ENCODE data around the gene SGMS1. TPM values are rescaled to one million over a fixed set of nuclear protein-coding genes. Genes with fewer than 3 reads are reported as not detected.
"Not testable (repeated sequence)": the region's sequence is repeated elsewhere in the genome, so short reads cannot be mapped to it uniquely, and the experiment has no call there.

SGMS1 gene
- total RNA-seq, 2 experiments from 2014 or later = 11.6 TPM

DNA sequence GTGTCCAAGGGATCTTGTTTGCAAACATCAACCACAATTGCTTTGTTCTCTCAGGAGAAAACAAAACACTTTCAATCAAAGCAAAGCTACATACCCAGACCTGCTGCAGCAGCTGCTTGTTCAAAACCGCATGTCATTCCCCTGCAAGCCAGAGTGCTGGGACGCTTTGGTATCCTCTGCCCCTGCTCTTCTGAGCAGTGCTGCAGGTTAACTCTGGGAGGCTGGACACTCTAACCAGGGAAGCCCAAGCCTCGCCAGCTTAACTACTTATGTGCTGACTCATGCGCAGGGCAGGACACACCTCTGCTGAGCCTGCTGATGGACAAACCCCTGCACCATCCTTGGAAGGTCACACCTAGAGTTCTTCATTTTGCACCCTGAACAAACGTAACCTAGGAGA is 344.3 kb downstream of the SGMS1 start:
- ChIA-PET CTCF (no interaction called here), POLR2A (no interaction called here)

DNA sequence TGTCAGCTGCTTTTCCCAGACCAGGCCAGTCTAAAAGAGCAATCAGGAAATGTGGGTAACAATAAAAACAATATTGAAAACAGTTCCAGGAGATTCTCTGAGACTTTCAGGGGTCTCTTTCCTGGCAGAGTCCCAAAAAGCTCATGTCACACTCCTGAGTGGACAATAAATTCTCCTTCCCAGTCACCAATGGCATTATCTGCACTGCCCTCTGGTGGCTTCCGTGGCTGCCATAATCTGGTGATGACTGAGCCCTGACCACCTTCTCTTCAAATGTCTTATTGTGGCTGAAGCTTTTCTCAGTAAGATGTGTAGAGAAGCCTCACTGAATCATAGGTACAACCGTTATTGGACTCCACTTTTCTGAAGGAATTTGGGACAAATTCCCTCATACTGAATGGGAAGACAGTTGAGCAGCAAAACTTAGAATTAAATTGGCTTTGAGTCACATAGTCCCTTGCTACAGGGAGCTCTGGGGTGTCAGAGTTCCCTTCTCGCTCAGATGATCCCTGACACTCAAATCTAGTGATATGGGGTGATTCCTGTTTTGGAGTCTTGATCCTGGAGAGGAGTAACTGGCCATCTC is 348.0 kb downstream of the SGMS1 start:
- ChIA-PET CTCF (interaction anchor here (0.8 to 1.4 kb wide), 3 partner anchors 9 to 93 kb away, joined by 3 to 4 read pairs (median 3); no protein-coding TSS in a partner anchor), POLR2A (no interaction called here)

DNA sequence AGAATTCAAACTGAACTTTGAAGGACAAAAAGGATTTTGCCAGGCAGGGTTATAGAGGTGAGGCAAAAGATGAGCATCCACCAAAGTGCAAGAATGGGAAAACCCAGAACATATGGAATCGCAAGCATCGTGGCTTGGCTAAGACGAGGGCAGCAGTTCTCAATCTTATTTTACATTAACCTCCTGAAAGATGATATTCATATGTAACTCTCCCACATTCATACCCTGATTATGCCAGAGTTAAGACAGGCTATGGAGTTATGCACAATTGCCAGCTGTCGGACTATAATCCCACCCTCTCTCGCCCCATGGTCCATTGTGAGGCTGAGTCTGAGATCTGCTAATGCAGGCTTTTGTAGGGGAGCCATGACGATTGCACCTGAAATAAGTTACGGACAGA is 351.2 kb downstream of the SGMS1 start:
- ChIA-PET POLR2A (no interaction called here), CTCF (interaction anchor here (0.7 kb wide), 1 partner anchor 149 kb away, joined by 7 read pairs; no protein-coding TSS in a partner anchor)

DNA sequence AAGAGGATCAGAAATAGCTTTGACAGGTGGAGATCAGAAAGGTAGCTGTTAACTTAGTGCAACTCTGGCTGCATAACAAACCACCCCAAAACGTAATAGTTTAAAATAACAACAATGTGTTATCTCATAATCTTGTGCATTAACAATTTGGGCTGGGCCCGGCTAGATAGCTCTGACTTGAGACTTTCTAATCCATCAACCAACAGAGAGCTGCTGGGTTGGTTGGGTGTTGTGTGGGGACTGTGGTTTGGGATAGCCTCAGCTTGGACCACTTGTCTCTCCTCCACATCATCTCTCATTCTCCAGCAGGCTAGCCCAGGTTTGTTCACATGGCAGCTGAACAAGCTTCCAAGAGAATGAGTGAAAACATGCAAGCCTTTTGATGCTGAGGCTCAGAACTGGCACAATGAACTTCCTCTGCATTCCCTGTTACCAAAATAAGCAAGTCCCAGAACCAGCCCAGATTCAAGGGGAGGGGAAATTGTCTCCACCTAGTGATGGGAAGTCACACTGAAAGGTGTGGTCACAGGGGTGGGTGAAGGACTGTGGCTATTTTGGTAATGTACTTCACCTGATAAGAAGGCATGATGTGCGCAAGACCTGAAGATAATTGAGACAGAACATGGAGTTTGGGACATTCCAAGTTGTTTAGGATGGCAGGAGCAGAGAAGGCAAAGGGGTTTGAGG is 352.0 kb downstream of the SGMS1 start:
- POLR2A ChIA-PET = no interaction called here
- CTCF ChIA-PET = no interaction called here

DNA sequence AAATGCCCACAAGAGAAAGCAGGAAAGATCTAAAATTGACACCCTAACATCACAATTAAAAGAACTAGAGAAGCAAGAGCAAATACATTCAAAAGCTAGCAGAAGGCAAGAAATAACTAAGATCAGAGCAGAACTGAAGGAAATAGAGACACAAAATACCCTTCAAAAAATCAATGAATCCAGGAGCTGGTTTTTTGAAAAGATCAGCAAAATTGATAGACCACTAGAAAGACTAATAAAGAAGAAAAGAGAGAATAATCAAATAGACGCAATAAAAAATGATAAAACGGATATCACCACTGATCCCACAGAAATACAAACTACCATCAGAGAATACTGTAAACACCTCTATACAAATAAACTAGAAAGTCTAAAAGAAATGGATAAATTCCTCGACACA is 355.9 kb downstream of the SGMS1 start:
- POLR2A ChIA-PET, CTCF ChIA-PET: not testable (repeated sequence)

DNA sequence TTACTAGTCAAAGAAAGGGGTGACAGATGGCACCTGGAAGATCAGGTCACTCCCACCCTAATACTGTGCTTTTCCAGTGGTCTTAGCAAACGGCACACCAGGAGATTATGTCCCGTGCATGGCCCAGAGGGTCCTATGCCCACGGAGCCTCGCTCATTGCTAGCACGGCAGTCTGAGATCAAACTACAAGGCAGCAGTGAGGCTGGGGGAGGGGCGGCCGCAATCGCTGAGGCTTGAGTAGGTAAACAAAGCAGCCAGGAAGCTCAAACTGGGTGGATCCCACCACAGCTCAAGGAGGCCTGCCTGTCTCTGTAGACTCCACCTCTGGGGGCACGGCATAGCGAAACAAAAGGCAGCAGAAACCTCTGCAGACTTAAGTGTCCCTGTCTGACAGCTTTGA is 361.1 kb downstream of the SGMS1 start:
- POLR2A ChIA-PET, CTCF ChIA-PET: not testable (repeated sequence)

DNA sequence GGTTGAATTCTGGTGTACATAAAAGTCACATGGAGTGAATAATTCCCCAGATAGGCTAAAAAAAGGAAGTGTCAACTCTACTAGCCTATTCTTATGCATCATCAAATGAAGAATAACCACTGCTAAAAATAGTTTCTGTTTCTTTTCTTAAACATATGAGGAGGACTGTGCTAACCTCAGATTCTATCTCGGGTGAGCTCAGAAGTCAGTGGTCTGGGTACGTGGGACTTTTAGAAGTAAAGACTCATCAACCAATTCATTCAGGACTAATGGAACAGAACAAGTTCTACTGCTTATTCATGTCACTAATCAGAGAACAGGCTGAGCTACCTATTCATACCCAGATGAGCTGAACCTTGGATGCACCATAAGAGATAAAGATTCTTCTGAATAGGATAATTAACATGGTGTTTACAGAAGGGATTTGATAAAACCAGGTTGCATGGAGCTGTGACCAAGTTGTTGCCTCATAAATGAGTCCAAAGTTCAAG is 362.9 kb downstream of the SGMS1 start:
- ChIA-PET CTCF (no interaction called here), POLR2A (no interaction called here)

Other genes starting within 250 kb of the SGMS1 start
- 1 to 10 TPM; 6.4 to 8.8 TPM for gene ASAH2B, start 116.0 kb upstream of the SGMS1 start, total RNA-seq